Measurements from ENCODE around the gene HMCN2.

HMCN2 gene

DNA sequence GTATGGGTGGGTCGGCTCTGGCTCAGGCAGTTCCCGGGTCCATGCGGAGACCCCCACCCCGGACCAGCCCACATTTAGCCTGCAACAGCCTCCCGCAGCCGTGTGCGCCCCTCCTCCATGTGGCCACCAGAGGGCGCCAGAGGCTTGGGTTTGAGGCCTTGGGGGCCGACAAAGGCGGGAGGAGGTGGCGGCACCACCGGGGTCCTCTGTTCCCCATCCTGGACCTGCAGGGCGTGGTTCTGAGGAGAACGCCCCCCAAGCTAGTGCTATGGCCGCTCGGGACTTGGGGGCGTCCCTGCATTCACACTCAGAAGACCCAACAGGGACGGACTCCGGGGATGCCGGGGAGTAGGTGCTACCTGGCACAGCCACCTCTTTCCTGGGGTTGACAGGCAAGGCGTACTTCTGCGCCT, 195.7 kb downstream of the HMCN2 start:
- H3K4me3 ChIP-seq (ENCODE audit: control insufficient read depth, low read depth, low read length) = no peak overlapping the region
- DNase-seq (ENCODE audit: low read depth) = no peak
- TF ChIP-seq, protein P1, sequence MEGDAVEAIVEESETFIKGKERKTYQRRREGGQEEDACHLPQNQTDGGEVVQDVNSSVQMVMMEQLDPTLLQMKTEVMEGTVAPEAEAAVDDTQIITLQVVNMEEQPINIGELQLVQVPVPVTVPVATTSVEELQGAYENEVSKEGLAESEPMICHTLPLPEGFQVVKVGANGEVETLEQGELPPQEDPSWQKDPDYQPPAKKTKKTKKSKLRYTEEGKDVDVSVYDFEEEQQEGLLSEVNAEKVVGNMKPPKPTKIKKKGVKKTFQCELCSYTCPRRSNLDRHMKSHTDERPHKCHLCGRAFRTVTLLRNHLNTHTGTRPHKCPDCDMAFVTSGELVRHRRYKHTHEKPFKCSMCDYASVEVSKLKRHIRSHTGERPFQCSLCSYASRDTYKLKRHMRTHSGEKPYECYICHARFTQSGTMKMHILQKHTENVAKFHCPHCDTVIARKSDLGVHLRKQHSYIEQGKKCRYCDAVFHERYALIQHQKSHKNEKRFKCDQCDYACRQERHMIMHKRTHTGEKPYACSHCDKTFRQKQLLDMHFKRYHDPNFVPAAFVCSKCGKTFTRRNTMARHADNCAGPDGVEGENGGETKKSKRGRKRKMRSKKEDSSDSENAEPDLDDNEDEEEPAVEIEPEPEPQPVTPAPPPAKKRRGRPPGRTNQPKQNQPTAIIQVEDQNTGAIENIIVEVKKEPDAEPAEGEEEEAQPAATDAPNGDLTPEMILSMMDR (IDR thresholded peaks at IDR 0.05; ENCODE audit: control insufficient read depth, insufficient read depth, low read depth, low read length, missing control alignments) = peak; percentile 93

DNA sequence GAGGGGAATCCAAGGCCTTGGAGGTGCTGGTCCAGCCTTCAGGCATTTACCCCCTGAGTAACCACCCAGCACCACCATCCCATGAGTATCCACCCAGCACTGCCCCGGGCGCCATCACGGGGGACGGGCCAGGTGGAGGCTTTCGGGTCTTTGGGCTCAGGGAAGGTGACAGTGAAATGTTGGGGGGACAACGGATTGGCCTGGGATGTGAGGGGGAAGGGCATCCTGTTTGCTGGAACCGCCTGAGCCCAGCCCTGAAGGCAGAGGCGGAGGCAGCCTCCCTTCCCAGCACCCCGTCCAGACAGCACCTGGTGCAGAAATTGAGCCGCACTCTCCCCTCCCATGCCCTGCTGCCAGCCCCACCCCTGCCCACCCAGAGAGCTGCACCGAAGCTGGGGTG, 196.2 kb downstream of the HMCN2 start:
- no peak overlapping the region for H3K4me3 ChIP-seq (ENCODE audit: control insufficient read depth, low read depth, low read length)
- DNase-seq (ENCODE audit: low read depth) = no peak
- TF ChIP-seq, protein P1 (IDR thresholded peaks at IDR 0.05; ENCODE audit: control insufficient read depth, insufficient read depth, low read depth, low read length, missing control alignments) = no peak

DNA sequence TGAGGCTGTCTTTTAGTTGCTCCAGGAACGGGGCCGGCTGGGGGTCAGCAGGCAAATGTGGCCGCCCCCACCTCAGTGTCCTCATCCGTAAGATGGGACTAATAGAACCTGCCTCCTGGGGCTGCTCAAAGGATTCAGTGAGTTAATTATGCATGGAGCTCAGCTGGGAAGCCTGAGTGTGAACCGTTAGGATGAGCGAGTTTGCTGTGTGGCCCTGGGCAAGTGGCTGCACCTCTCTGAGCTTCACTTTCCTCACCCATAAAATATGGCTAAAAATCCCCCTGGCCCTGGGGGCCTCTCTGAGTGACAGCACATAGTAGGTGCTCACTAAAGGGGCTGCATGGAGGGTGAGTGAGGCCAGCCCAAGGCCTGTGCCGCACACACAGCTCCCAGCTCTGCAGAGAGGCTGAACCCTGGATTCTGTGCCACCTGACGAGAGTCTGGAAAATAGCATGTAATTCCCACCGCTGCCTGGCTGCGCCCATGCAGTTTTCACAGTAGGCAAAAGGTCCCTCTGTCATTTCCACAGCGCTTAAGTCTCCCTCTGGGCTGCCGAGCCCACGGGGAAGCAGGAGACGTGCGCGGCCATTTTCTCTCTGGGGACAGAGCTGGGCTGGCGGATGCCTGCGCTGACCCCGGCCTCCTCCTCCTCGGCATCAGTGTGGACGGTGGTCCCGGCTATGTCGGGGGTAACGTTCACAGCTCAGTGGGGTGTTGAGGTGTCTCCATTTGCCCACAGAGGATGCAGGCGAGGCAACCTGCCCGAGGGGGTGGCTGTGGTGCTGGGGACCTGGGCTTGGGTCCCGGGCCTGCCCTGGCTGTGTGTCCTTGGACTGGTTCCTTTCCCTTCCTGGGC, 197.4 kb downstream of the HMCN2 start:
- TF ChIP-seq, protein P1 (IDR thresholded peaks at IDR 0.05; ENCODE audit: control insufficient read depth, insufficient read depth, low read depth, low read length, missing control alignments) = no peak
- DNase-seq (ENCODE audit: low read depth) = no peak
- H3K4me3 ChIP-seq (ENCODE audit: control insufficient read depth, low read depth, low read length) = no peak overlapping the region

DNA sequence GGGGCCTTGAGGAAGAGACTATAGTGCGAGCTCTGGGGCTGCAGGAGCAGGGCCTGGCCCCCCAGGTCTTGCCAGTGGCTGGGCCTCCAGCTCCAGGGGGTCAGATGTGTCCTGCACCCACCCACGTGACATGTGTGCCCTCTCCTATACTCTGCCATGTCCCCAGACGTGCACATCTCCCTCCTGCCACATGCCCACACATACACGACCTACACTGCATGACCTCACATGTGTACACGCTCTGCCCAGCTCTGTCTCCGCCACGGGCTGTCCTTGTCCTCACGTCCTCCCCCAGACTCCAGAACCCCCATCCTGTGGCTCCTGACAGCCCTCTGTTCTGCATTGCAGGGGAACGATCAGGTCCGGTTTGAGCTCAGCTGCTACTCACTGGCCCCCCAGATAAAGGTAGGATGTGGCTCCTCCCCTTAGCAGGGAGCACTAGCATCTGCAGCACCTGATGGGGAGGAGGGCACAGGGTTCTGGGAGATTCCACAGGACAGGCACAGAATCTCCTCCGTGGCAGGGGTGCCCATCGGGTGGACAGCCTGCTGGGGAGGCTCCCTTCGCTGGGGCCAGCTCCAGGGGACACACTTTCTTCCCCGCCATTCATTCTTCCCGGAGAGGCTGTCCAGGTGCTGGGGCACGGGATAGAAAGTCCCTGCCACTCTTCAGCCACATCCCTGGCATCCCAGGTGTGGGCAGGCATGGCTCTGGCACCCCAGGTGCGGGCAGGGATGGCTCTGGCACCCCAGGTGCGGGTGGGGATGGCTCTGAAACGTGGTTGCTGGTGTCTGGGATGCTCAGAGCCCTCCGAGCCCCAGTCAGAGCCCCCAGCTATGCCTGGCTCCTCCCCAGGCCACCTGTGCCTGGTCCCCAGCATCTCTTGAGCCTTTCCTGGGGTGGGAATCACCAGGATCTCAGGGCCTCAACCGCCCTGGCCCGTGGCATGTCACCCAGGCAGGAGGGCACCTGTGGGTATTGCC, 198.5 kb downstream of the HMCN2 start:
- H3K4me3 ChIP-seq (ENCODE audit: control insufficient read depth, low read depth, low read length) = no peak overlapping the region
- no peak for DNase-seq (ENCODE audit: low read depth)
- TF ChIP-seq, protein P1 (IDR thresholded peaks at IDR 0.05; ENCODE audit: control insufficient read depth, insufficient read depth, low read depth, low read length, missing control alignments) = no peak

DNA sequence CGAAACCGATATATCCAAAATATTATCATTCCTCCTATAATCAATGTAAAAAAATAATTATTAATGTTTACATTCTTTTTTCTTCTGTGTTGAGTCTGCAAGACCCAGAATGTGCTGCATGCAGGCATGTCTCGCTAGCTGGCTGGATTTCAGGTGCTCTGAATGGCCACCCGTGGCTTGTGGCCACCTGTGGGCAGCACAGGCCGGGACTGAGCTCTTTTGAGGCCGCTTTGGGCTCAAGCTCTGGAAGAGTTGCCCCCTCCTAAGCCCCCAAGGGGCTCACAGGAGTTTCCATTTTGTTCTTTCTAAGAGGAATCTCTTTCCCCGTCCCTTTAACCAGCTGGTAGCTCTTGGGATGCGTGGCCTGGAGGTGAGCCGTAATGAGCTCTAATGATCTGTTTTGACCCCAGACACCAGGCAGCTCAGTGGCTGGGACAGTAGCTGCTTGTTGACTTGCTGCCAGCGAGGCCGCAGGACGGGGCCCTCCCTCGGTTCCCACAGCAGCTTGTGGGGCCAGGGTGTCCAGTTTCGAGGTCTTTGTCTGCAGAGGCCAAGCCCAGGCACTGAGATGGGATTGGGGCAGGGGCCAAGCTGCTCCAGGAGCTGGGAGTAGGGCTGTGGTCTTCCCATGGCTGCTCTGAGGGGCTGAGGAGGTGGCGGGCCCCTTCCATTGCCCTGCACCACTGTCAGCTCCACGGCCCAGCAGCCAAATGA, 200.0 kb downstream of the HMCN2 start:
- no peak overlapping the region for H3K4me3 ChIP-seq (ENCODE audit: control insufficient read depth, low read depth, low read length)
- TF ChIP-seq, protein P1 (IDR thresholded peaks at IDR 0.05; ENCODE audit: control insufficient read depth, insufficient read depth, low read depth, low read length, missing control alignments) = no peak
- no peak for DNase-seq (ENCODE audit: low read depth)
